HepG2 (cell line): ENCODE results near the gene PRRT1. TPM values are rescaled to one million over a fixed set of nuclear protein-coding genes. Genes with fewer than 3 reads are reported as not detected.

Experiments
- MEIS1 ChIP-seq: sonication (generic); formaldehyde crosslinking; IDR thresholded peaks from 2 replicates; pipeline ENCODE4 v1.9.0; 2021; ENCODE audit warnings: mild to moderate bottlenecking, missing genetic modification reagents, moderate library complexity, borderline replicate concordance
- MXD4 ChIP-seq: IDR thresholded peaks from 2 replicates; pipeline ENCODE4 v1.6.1; 2016; ENCODE audit warnings: mild to moderate bottlenecking, missing biosample characterization, missing genetic modification reagents
- MYC ChIP-seq: sonication (generic); formaldehyde crosslinking; IDR thresholded peaks from 2 replicates; pipeline ENCODE4 v1.9.0; 2021; ENCODE audit warnings: missing genetic modification reagents, borderline replicate concordance
- SMAD1 ChIP-seq: sonication (generic); formaldehyde crosslinking; IDR thresholded peaks from 2 replicates; pipeline ENCODE4 v1.4.0; 2020; ENCODE audit warnings: missing genetic modification reagents, low read depth, mild to moderate bottlenecking, borderline replicate concordance
- ZC3H13 ChIP-seq: sonication (generic); formaldehyde crosslinking; IDR thresholded peaks from 2 replicates; pipeline ENCODE4 v1.8.1; 2023; ENCODE audit warnings: mild to moderate bottlenecking, missing genetic modification reagents, moderate library complexity
- ZFP37 ChIP-seq: sonication (generic); formaldehyde crosslinking; IDR thresholded peaks from 2 replicates; pipeline ENCODE4 v1.4.0; 2020; ENCODE audit warnings: missing genetic modification reagents, borderline replicate concordance
- ZFP41 ChIP-seq: sonication (generic); formaldehyde crosslinking; IDR thresholded peaks from 2 replicates; pipeline ENCODE4 v1.4.0; 2020; ENCODE audit warnings: mild to moderate bottlenecking, missing genetic modification reagents, borderline replicate concordance
- ZNF317 ChIP-seq: sonication (generic); formaldehyde crosslinking; IDR thresholded peaks from 2 replicates; pipeline ENCODE4 v1.5.0; 2020; ENCODE audit warnings: mild to moderate bottlenecking, missing genetic modification reagents
- ZNF563 ChIP-seq: sonication (generic); formaldehyde crosslinking; IDR thresholded peaks from 2 replicates; pipeline ENCODE4 v1.8.0; 2022; ENCODE audit warnings: mild to moderate bottlenecking, moderate library complexity, missing genetic modification reagents
- ZNF605 ChIP-seq: sonication (generic); formaldehyde crosslinking; IDR thresholded peaks from 2 replicates; pipeline ENCODE4 v1.8.0; 2022; ENCODE audit warnings: mild to moderate bottlenecking, missing genetic modification reagents
- ZNF616 ChIP-seq: sonication (generic); formaldehyde crosslinking; IDR thresholded peaks from 2 replicates; pipeline ENCODE4 v1.5.0; 2020; ENCODE audit warnings: low read depth, mild to moderate bottlenecking, missing genetic modification reagents
- polyA plus RNA-seq, 8 experiments: library from polyadenylated mRNA; depleted of rRNA in 3 of 8; stranded (reverse) in 7 of 8; unstranded in 1 of 8; fragments of >200 nt; fragmentation: Illumina TruSeq in 4 of 8; extraction: Trizol in 4 of 8; gene quantifications; 2 replicates each; pipeline versions ENCODE4 v1.2.1 to v1.2.3, GENCODE V29; 2011 to 2016; ENCODE audit warnings: low read depth in 4 of 8, missing spikeins in 1 of 8, mixed read lengths in 1 of 8; ENCODE audit not compliant: insufficient read depth in 1 of 8
- total RNA-seq, 5 experiments: library from RNA; depleted of rRNA; stranded (reverse); fragments of >200 nt; fragmentation: Illumina TruSeq; extraction: Trizol; gene quantifications; 2 replicates each; pipeline ENCODE4 v1.2.3, GENCODE V29; 2016; ENCODE audit warnings: low read depth in 1 of 5
- TF ChIP-seq, protein P1 (sequence below): IDR thresholded peaks from 2 replicates; pipeline ENCODE4 v1.6.1; 2016; ENCODE audit warnings: missing compliant biosample characterization, missing genetic modification reagents, borderline replicate concordance
- TF ChIP-seq, protein P2 (sequence below): sonication (generic); formaldehyde crosslinking; IDR thresholded peaks from 2 replicates; pipeline ENCODE4 v1.4.0; 2020; ENCODE audit warnings: low read depth, mild to moderate bottlenecking, missing genetic modification reagents
- TF ChIP-seq, protein P3 (sequence below), 2 experiments: fragments of 450-650 bp in 1 of 2; sonication (generic) in 1 of 2; formaldehyde crosslinking; IDR thresholded peaks; 2 replicates each; pipeline versions ENCODE4 v1.5.0 to v1.8.0; 2020 to 2022; ENCODE audit warnings: mild to moderate bottlenecking in 1 of 2, missing genetic modification reagents in 1 of 2
- TF ChIP-seq, protein P4 (sequence below): sonication (generic); formaldehyde crosslinking; IDR thresholded peaks from 2 replicates; pipeline ENCODE4 v1.4.0; 2020; ENCODE audit warnings: missing genetic modification reagents
- TF ChIP-seq, protein P5 (sequence below): fragments of 450-650 bp; IDR thresholded peaks from 2 replicates; pipeline ENCODE4 v1.6.1; 2017

Gene PRRT1
- total and polyA plus RNA-seq, 2 of the 13 experiments (the other 11 are each of a cell fraction or from before 2014, with no cell fraction given), result 0.64 to 1.4 TPM

DNA sequence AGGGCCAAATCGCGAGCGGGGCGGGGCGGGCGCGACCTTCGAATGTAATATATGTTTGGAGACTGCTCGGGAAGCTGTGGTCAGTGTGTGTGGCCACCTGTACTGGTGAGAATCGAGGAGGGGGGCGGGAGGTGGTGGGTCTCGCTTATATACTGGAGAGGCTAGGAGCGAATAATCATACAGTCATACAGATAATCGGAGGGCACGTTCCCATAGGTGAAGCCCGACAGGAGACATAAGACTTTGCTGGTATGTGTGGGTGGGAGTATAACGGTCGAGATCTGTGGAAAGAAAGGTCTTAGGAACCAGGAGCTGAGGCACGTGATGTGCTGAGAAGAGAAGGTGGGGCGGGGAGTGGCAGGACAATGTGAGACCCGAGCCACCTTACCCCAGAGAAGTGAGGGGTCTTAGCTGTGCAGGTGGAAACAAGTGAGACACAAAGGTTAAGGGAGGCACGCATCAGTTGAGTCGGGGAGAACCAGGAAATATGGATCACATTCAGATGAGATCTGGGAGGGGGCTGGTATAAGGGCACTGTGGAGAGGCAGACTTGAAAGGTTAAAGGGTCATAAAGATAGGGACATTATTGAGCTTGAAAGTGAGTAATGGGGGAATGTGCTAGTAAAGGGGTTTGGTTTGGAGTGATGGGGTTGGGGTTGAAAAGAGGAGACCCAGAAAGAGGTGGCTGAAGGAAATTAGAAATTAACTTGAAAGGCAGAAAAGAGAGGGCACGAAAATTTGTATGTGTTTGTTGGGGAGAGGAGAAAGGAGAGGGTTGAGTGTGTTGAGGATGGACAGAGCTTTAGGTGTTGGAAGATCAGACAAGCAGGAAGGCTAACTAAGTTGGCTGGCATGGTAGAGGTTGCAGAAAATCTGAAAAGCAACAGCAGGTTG lies 27.1 kb upstream of the PRRT1 start (continued):
- TF ChIP-seq, protein P1, sequence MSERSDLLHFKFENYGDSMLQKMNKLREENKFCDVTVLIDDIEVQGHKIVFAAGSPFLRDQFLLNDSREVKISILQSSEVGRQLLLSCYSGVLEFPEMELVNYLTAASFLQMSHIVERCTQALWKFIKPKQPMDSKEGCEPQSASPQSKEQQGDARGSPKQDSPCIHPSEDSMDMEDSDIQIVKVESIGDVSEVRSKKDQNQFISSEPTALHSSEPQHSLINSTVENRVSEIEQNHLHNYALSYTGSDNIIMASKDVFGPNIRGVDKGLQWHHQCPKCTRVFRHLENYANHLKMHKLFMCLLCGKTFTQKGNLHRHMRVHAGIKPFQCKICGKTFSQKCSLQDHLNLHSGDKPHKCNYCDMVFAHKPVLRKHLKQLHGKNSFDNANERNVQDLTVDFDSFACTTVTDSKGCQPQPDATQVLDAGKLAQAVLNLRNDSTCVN (CRISPR knock-in tag), result 0 out of 2 replicates have a peak, but pooled peaks have one; percentile 42
- 0 out of 2 replicates have a peak, but pooled peaks have one; percentile 53 for TF ChIP-seq ZC3H13 (CRISPR knock-in tag)
- TF ChIP-seq, protein P2, sequence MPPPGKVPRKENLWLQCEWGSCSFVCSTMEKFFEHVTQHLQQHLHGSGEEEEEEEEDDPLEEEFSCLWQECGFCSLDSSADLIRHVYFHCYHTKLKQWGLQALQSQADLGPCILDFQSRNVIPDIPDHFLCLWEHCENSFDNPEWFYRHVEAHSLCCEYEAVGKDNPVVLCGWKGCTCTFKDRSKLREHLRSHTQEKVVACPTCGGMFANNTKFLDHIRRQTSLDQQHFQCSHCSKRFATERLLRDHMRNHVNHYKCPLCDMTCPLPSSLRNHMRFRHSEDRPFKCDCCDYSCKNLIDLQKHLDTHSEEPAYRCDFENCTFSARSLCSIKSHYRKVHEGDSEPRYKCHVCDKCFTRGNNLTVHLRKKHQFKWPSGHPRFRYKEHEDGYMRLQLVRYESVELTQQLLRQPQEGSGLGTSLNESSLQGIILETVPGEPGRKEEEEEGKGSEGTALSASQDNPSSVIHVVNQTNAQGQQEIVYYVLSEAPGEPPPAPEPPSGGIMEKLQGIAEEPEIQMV, result 0 out of 2 replicates have a peak, but pooled peaks have one; percentile 28
- TF ChIP-seq, protein P3, sequence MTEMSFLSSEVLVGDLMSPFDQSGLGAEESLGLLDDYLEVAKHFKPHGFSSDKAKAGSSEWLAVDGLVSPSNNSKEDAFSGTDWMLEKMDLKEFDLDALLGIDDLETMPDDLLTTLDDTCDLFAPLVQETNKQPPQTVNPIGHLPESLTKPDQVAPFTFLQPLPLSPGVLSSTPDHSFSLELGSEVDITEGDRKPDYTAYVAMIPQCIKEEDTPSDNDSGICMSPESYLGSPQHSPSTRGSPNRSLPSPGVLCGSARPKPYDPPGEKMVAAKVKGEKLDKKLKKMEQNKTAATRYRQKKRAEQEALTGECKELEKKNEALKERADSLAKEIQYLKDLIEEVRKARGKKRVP (CRISPR knock-in tag; IDR thresholded peaks at IDR 0.05), result 0 out of 4 replicates have a peak, but pooled peaks of 1 of the 2 experiments have one; percentile 27
- TF ChIP-seq ZNF616 (CRISPR knock-in tag), result no peak
- 0 out of 2 replicates have a peak, but pooled peaks have one; percentile 8 for TF ChIP-seq ZNF605 (CRISPR knock-in tag)
- TF ChIP-seq ZFP37, result 0 out of 2 replicates have a peak, but pooled peaks have one; percentile 71
- TF ChIP-seq ZFP41 (CRISPR knock-in tag), result no peak
- 0 out of 2 replicates have a peak, but pooled peaks have one; percentile 41 for TF ChIP-seq SMAD1 (CRISPR knock-in tag)
- TF ChIP-seq ZNF317, result 0 out of 2 replicates have a peak, but pooled peaks have one; percentile 56
- TF ChIP-seq, protein P4, sequence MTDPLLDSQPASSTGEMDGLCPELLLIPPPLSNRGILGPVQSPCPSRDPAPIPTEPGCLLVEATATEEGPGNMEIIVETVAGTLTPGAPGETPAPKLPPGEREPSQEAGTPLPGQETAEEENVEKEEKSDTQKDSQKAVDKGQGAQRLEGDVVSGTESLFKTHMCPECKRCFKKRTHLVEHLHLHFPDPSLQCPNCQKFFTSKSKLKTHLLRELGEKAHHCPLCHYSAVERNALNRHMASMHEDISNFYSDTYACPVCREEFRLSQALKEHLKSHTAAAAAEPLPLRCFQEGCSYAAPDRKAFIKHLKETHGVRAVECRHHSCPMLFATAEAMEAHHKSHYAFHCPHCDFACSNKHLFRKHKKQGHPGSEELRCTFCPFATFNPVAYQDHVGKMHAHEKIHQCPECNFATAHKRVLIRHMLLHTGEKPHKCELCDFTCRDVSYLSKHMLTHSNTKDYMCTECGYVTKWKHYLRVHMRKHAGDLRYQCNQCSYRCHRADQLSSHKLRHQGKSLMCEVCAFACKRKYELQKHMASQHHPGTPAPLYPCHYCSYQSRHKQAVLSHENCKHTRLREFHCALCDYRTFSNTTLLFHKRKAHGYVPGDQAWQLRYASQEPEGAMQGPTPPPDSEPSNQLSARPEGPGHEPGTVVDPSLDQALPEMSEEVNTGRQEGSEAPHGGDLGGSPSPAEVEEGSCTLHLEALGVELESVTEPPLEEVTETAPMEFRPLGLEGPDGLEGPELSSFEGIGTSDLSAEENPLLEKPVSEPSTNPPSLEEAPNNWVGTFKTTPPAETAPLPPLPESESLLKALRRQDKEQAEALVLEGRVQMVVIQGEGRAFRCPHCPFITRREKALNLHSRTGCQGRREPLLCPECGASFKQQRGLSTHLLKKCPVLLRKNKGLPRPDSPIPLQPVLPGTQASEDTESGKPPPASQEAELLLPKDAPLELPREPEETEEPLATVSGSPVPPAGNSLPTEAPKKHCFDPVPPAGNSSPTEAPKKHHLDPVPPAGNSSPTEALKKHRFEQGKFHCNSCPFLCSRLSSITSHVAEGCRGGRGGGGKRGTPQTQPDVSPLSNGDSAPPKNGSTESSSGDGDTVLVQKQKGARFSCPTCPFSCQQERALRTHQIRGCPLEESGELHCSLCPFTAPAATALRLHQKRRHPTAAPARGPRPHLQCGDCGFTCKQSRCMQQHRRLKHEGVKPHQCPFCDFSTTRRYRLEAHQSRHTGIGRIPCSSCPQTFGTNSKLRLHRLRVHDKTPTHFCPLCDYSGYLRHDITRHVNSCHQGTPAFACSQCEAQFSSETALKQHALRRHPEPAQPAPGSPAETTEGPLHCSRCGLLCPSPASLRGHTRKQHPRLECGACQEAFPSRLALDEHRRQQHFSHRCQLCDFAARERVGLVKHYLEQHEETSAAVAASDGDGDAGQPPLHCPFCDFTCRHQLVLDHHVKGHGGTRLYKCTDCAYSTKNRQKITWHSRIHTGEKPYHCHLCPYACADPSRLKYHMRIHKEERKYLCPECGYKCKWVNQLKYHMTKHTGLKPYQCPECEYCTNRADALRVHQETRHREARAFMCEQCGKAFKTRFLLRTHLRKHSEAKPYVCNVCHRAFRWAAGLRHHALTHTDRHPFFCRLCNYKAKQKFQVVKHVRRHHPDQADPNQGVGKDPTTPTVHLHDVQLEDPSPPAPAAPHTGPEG, result 0 out of 2 replicates have a peak, but pooled peaks have one; percentile 52
- TF ChIP-seq, protein P5, sequence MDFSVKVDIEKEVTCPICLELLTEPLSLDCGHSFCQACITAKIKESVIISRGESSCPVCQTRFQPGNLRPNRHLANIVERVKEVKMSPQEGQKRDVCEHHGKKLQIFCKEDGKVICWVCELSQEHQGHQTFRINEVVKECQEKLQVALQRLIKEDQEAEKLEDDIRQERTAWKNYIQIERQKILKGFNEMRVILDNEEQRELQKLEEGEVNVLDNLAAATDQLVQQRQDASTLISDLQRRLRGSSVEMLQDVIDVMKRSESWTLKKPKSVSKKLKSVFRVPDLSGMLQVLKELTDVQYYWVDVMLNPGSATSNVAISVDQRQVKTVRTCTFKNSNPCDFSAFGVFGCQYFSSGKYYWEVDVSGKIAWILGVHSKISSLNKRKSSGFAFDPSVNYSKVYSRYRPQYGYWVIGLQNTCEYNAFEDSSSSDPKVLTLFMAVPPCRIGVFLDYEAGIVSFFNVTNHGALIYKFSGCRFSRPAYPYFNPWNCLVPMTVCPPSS, result no peak
- TF ChIP-seq MXD4 (CRISPR knock-in tag), result peak; percentile 56
- no peak for TF ChIP-seq ZNF563 (CRISPR knock-in tag)
- no peak for TF ChIP-seq MEIS1 (CRISPR knock-in tag)
- peak; percentile 58; the same call in 1 of the 2 replicates for TF ChIP-seq MYC
